ENCODE measurements around the gene ANAPC1. TPM values are rescaled to one million over a fixed set of nuclear protein-coding genes. Genes with fewer than 3 reads are reported as not detected.
"Not testable (repeated sequence)": the region's sequence is repeated elsewhere in the genome, so short reads cannot be mapped to it uniquely, and the experiment has no call there.

Gene ANAPC1
- polyA plus RNA-seq, 1 donor: 18.1 TPM

GRCh38 chr2:111905475-111905869, 21.5 kb upstream of the ANAPC1 start:
- not testable (repeated sequence) for DNase-seq

GRCh38 chr2:111904726-111905474, 20.9 kb upstream of the ANAPC1 start:
- no peak for DNase-seq

- DNase-seq: no peak
These were observed 20.0 kb upstream of the ANAPC1 start for GRCh38 chr2:111903930-111904439.

- DNase-seq: no peak
These were observed 19.5 kb upstream of the ANAPC1 start for GRCh38 chr2:111903516-111903915.

- DNase-seq: peak; percentile 47
These were observed 16.9 kb upstream of the ANAPC1 start for GRCh38 chr2:111900859-111901258.

- DNase-seq: no peak
These were observed 14.9 kb upstream of the ANAPC1 start for GRCh38 chr2:111898703-111899514.

- peak; percentile 91 for DNase-seq
These were observed 14.1 kb upstream of the ANAPC1 start, which contains the start of gene MERTK for GRCh38 chr2:111897924-111898702. Gene MERTK, plus strand, starts transcription at chr2:111898607. Its CDS starts 129 bp downstream, at chr2:111898736.

- DNase-seq: no peak
These were observed 13.6 kb upstream of the ANAPC1 start for GRCh38 chr2:111897630-111897923.

- no peak for DNase-seq
These were observed 12.6 kb upstream of the ANAPC1 start for GRCh38 chr2:111896576-111896975.

- no peak for DNase-seq
These were observed 12.0 kb upstream of the ANAPC1 start for GRCh38 chr2:111896024-111896423.

GRCh38 chr2:111884592-111884964, 585 bp upstream of the ANAPC1 start:
- no peak for DNase-seq

GRCh38 chr2:111872806-111873205, 11.2 kb downstream of the ANAPC1 start:
- not testable (repeated sequence) for DNase-seq

GRCh38 chr2:111865124-111865523, 18.9 kb downstream of the ANAPC1 start:
- DNase-seq: not testable (repeated sequence)

- DNase-seq: not testable (repeated sequence)
These were observed 24.0 kb downstream of the ANAPC1 start for GRCh38 chr2:111860005-111860404.

- not testable (repeated sequence) for DNase-seq
These were observed 31.4 kb downstream of the ANAPC1 start for GRCh38 chr2:111852544-111852943.

- DNase-seq: peak; percentile 23
These were observed 33.3 kb downstream of the ANAPC1 start for GRCh38 chr2:111850646-111851045.

GRCh38 chr2:111839625-111840282, 44.2 kb downstream of the ANAPC1 start:
- not testable (repeated sequence) for DNase-seq

GRCh38 chr2:111838992-111839391, 45.0 kb downstream of the ANAPC1 start:
- DNase-seq: not testable (repeated sequence)

- DNase-seq: not testable (repeated sequence)
These were observed 49.8 kb downstream of the ANAPC1 start for GRCh38 chr2:111834221-111834620.

- not testable (repeated sequence) for DNase-seq
These were observed 53.5 kb downstream of the ANAPC1 start for GRCh38 chr2:111830479-111830878.

- not testable (repeated sequence) for DNase-seq
These were observed 55.7 kb downstream of the ANAPC1 start for GRCh38 chr2:111828217-111828766.

Measured in hindlimb muscle (tissue), 1 donor.